Measurements from ENCODE around the gene ATG12.
"Not testable (repeated sequence)": the region's sequence is repeated elsewhere in the genome, so short reads cannot be mapped to it uniquely, and the experiment has no call there.

Gene ATG12

GRCh38 chr5:115842089-115842935 is 947 bp upstream of the ATG12 start:
- H3K4me1 ChIP-seq (ENCODE audit: control insufficient read depth, low read depth, low read length): peaks cover 7% of the 10 kb centered on the region
- H3K27me3 ChIP-seq (ENCODE audit: control insufficient read depth, insufficient read depth, low read length): peaks cover 13% of the 10 kb centered on the region
- H3K27ac ChIP-seq (ENCODE audit: low read length): no peak overlapping the region

GRCh38 chr5:115840873-115841272 is 492 bp downstream of the ATG12 start:
- Histone ChIP-seq H3K27ac (ENCODE audit: low read length) (peak overlapping the region; percentile 91), H3K27me3 (ENCODE audit: control insufficient read depth, insufficient read depth, low read length) (peaks cover 13% of the 10 kb centered on the region), H3K36me3 (ENCODE audit: control insufficient read depth, low read depth, low read length) (peaks cover 22% of the 10 kb centered on the region), H3K4me3 (ENCODE audit: low read length) (peak overlapping the region; percentile 96), H3K9ac (ENCODE audit: low read length) (peak overlapping the region; percentile 95), H3K4me1 (ENCODE audit: control insufficient read depth, low read depth, low read length) (peaks cover 7% of the 10 kb centered on the region), H3K9me3 (ENCODE audit: control insufficient read depth, low read depth, low read length) (no peaks in the 10 kb centered on the region)

More at GRCh38 chr5:115842089-115842935, 947 bp upstream of the ATG12 start:
- Histone ChIP-seq H3K4me3 (ENCODE audit: low read length) (peak overlapping the region; percentile 96), H3K36me3 (ENCODE audit: control insufficient read depth, low read depth, low read length) (peaks cover 7% of the 10 kb centered on the region), H3K9me3 (ENCODE audit: control insufficient read depth, low read depth, low read length) (no peaks in the 10 kb centered on the region), H3K9ac (ENCODE audit: low read length) (peak overlapping the region; percentile 95)

GRCh38 chr5:115838885-115839518 is 2.4 kb downstream of the ATG12 start:
- no peaks in the 10 kb centered on the region for H3K9me3 ChIP-seq (ENCODE audit: control insufficient read depth, low read depth, low read length)
- H3K4me3 ChIP-seq (ENCODE audit: low read length): no peak overlapping the region
- H3K4me1 ChIP-seq (ENCODE audit: control insufficient read depth, low read depth, low read length): peaks cover 7% of the 10 kb centered on the region
- H3K9ac ChIP-seq (ENCODE audit: low read length): no peak overlapping the region
- H3K36me3 ChIP-seq (ENCODE audit: control insufficient read depth, low read depth, low read length): peaks cover 36% of the 10 kb centered on the region
- H3K27me3 ChIP-seq (ENCODE audit: control insufficient read depth, insufficient read depth, low read length): peaks cover 13% of the 10 kb centered on the region
- no peak overlapping the region for H3K27ac ChIP-seq (ENCODE audit: low read length)

GRCh38 chr5:115835481-115835880 is 5.9 kb downstream of the ATG12 start:
- Histone ChIP-seq H3K36me3 (ENCODE audit: control insufficient read depth, low read depth, low read length) (peaks cover 51% of the 10 kb centered on the region), H3K4me3 (ENCODE audit: low read length) (no peak overlapping the region), H3K27me3 (ENCODE audit: control insufficient read depth, insufficient read depth, low read length) (no peaks in the 10 kb centered on the region), H3K9ac (ENCODE audit: low read length) (no peak overlapping the region), H3K4me1 (ENCODE audit: control insufficient read depth, low read depth, low read length) (peaks cover 5% of the 10 kb centered on the region), H3K27ac (ENCODE audit: low read length) (no peak overlapping the region), H3K9me3 (ENCODE audit: control insufficient read depth, low read depth, low read length) (no peaks in the 10 kb centered on the region)

GRCh38 chr5:115831163-115831768 is 10.1 kb downstream of the ATG12 start:
- H3K36me3 ChIP-seq (ENCODE audit: control insufficient read depth, low read depth, low read length): peaks cover 43% of the 10 kb centered on the region
- H3K4me3 ChIP-seq (ENCODE audit: low read length): no peak overlapping the region

GRCh38 chr5:115829913-115830312 is 11.5 kb downstream of the ATG12 start:
- Histone ChIP-seq H3K9me3 (ENCODE audit: control insufficient read depth, low read depth, low read length) (no peaks in the 10 kb centered on the region), H3K27me3 (ENCODE audit: control insufficient read depth, insufficient read depth, low read length) (no peaks in the 10 kb centered on the region), H3K36me3 (ENCODE audit: control insufficient read depth, low read depth, low read length) (peaks cover 29% of the 10 kb centered on the region), H3K4me1 (ENCODE audit: control insufficient read depth, low read depth, low read length) (peaks cover 5% of the 10 kb centered on the region), H3K27ac (ENCODE audit: low read length) (no peak overlapping the region), H3K4me3 (ENCODE audit: low read length) (no peak overlapping the region), H3K9ac (ENCODE audit: low read length) (no peak overlapping the region)

More at GRCh38 chr5:115831163-115831768, 10.1 kb downstream of the ATG12 start:
- no peak overlapping the region for H3K9ac ChIP-seq (ENCODE audit: low read length)
- no peaks in the 10 kb centered on the region for H3K9me3 ChIP-seq (ENCODE audit: control insufficient read depth, low read depth, low read length)
- no peak overlapping the region for H3K27ac ChIP-seq (ENCODE audit: low read length)
- no peaks in the 10 kb centered on the region for H3K27me3 ChIP-seq (ENCODE audit: control insufficient read depth, insufficient read depth, low read length)
- peaks cover 5% of the 10 kb centered on the region for H3K4me1 ChIP-seq (ENCODE audit: control insufficient read depth, low read depth, low read length)

- Histone ChIP-seq H3K36me3 (ENCODE audit: control insufficient read depth, low read depth, low read length) (peaks cover 13% of the 10 kb centered on the region), H3K27ac (ENCODE audit: low read length) (no peak overlapping the region), H3K9ac (ENCODE audit: low read length) (no peak overlapping the region), H3K27me3 (ENCODE audit: control insufficient read depth, insufficient read depth, low read length) (no peaks in the 10 kb centered on the region), H3K4me1 (ENCODE audit: control insufficient read depth, low read depth, low read length) (no peaks in the 10 kb centered on the region), H3K9me3 (ENCODE audit: control insufficient read depth, low read depth, low read length) (no peaks in the 10 kb centered on the region), H3K4me3 (ENCODE audit: low read length) (no peak overlapping the region)
Observed at GRCh38 chr5:115825948-115826347, 15.4 kb downstream of the ATG12 start.

GRCh38 chr5:115824983-115825382 is 16.4 kb downstream of the ATG12 start:
- not testable (repeated sequence) for H3K4me1 ChIP-seq (ENCODE audit: control insufficient read depth, low read depth, low read length); H3K4me3 ChIP-seq (ENCODE audit: low read length); H3K9ac ChIP-seq (ENCODE audit: low read length); H3K36me3 ChIP-seq (ENCODE audit: control insufficient read depth, low read depth, low read length); H3K9me3 ChIP-seq (ENCODE audit: control insufficient read depth, low read depth, low read length); H3K27me3 ChIP-seq (ENCODE audit: control insufficient read depth, insufficient read depth, low read length); H3K27ac ChIP-seq (ENCODE audit: low read length)

- H3K4me3 ChIP-seq (ENCODE audit: low read length): no peak overlapping the region
- H3K27me3 ChIP-seq (ENCODE audit: control insufficient read depth, insufficient read depth, low read length): peaks cover 11% of the 10 kb centered on the region
- no peaks in the 10 kb centered on the region for H3K36me3 ChIP-seq (ENCODE audit: control insufficient read depth, low read depth, low read length)
- H3K9me3 ChIP-seq (ENCODE audit: control insufficient read depth, low read depth, low read length): no peaks in the 10 kb centered on the region
- H3K27ac ChIP-seq (ENCODE audit: low read length): no peak overlapping the region
- no peaks in the 10 kb centered on the region for H3K4me1 ChIP-seq (ENCODE audit: control insufficient read depth, low read depth, low read length)
- H3K9ac ChIP-seq (ENCODE audit: low read length): no peak overlapping the region
Observed at GRCh38 chr5:115820846-115821245, 20.5 kb downstream of the ATG12 start.

- Histone ChIP-seq H3K4me3 (ENCODE audit: low read length) (no peak overlapping the region), H3K9me3 (ENCODE audit: control insufficient read depth, low read depth, low read length) (no peaks in the 10 kb centered on the region), H3K4me1 (ENCODE audit: control insufficient read depth, low read depth, low read length) (peaks cover 14% of the 10 kb centered on the region), H3K9ac (ENCODE audit: low read length) (no peak overlapping the region), H3K27me3 (ENCODE audit: control insufficient read depth, insufficient read depth, low read length) (peaks cover 31% of the 10 kb centered on the region), H3K36me3 (ENCODE audit: control insufficient read depth, low read depth, low read length) (no peaks in the 10 kb centered on the region), H3K27ac (ENCODE audit: low read length) (no peak overlapping the region)
Observed at GRCh38 chr5:115818821-115819220, 22.5 kb downstream of the ATG12 start.

- H3K4me1 ChIP-seq (ENCODE audit: control insufficient read depth, low read depth, low read length): peaks cover 14% of the 10 kb centered on the region
- no peak overlapping the region for H3K4me3 ChIP-seq (ENCODE audit: low read length)
- no peaks in the 10 kb centered on the region for H3K36me3 ChIP-seq (ENCODE audit: control insufficient read depth, low read depth, low read length)
- H3K9me3 ChIP-seq (ENCODE audit: control insufficient read depth, low read depth, low read length): no peaks in the 10 kb centered on the region
- H3K9ac ChIP-seq (ENCODE audit: low read length): no peak overlapping the region
- peaks cover 34% of the 10 kb centered on the region for H3K27me3 ChIP-seq (ENCODE audit: control insufficient read depth, insufficient read depth, low read length)
- no peak overlapping the region for H3K27ac ChIP-seq (ENCODE audit: low read length)
Observed at GRCh38 chr5:115817386-115817785, 24.0 kb downstream of the ATG12 start.

All from iPS-18a (cell line).